Hepatocyte (in vitro differentiated cells): ENCODE data around the gene CPNE2.

Source experiments
- EZH2 ChIP-seq: fragments of 200-600 bp; sonication (generic); IDR thresholded peaks from 2 replicates; pipeline ENCODE4 v1.6.1; 2016; ENCODE audit warnings: antibody characterized with exemption, mild to moderate bottlenecking, borderline replicate concordance
- EZH2phosphoT487 ChIP-seq: fragments of 200-600 bp; sonication (generic); IDR thresholded peaks from one replicate; pipeline ENCODE4 v1.6.1; 2018; ENCODE audit warnings: antibody characterized with exemption, mild to moderate bottlenecking, low read depth, moderate library complexity; ENCODE audit not compliant: unreplicated experiment, severe bottlenecking
- TF ChIP-seq, protein P1 (sequence below): fragments of 200-600 bp; sonication (generic); IDR thresholded peaks from 2 replicates; pipeline ENCODE4 v1.5.1; 2016; ENCODE audit warnings: antibody characterized with exemption, mild to moderate bottlenecking; ENCODE audit not compliant: poor library complexity

DNA sequence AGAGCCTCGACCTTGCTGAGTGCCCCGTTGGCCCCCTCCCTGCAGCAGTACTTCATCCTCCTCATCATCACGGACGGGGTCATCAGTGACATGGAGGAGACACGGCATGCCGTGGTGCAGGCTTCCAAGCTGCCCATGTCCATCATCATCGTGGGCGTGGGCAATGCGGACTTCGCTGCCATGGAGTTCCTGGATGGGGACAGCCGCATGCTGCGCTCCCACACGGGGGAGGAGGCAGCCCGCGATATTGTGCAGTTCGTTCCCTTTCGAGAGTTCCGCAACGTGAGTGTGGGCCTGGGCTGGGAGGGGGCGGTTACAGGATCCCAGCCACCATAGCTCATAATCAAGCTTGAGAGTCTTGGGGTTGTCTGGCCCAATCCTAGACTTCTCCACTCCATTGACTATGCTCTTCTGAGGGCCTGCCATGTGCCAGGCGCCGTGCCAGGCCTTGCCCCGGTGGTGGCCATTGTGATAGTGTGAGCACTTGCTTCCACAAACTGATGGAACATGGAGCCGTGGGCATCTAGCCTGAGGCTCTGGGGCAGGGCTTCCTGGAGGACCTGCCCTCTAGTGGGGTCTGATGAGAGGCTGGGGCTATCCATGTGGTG lies 53.8 kb downstream of the CPNE2 start:
- TF ChIP-seq EZH2 = no peak
- TF ChIP-seq, protein P1, sequence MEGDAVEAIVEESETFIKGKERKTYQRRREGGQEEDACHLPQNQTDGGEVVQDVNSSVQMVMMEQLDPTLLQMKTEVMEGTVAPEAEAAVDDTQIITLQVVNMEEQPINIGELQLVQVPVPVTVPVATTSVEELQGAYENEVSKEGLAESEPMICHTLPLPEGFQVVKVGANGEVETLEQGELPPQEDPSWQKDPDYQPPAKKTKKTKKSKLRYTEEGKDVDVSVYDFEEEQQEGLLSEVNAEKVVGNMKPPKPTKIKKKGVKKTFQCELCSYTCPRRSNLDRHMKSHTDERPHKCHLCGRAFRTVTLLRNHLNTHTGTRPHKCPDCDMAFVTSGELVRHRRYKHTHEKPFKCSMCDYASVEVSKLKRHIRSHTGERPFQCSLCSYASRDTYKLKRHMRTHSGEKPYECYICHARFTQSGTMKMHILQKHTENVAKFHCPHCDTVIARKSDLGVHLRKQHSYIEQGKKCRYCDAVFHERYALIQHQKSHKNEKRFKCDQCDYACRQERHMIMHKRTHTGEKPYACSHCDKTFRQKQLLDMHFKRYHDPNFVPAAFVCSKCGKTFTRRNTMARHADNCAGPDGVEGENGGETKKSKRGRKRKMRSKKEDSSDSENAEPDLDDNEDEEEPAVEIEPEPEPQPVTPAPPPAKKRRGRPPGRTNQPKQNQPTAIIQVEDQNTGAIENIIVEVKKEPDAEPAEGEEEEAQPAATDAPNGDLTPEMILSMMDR = no peak
- TF ChIP-seq EZH2phosphoT487 = no peak
